ENCODE data around the gene SCMH1.

The SCMH1 gene

GRCh38 chr1:41226815-41227434 is 15.2 kb downstream of the SCMH1 start:
- TF ChIP-seq CTCF (IDR thresholded peaks at IDR 0.05; ENCODE audit: low read depth, low read length): no peak
- DNase-seq (ENCODE audit: extremely low read depth, low read depth): no peak

- TF ChIP-seq CTCF (IDR thresholded peaks at IDR 0.05; ENCODE audit: low read depth, low read length): no peak
- DNase-seq (ENCODE audit: extremely low read depth, low read depth): no peak
These were observed 16.6 kb downstream of the SCMH1 start for GRCh38 chr1:41225495-41225894.

- no peak for TF ChIP-seq CTCF (IDR thresholded peaks at IDR 0.05; ENCODE audit: low read depth, low read length)
- no peak for DNase-seq (ENCODE audit: extremely low read depth, low read depth)
These were observed 19.6 kb downstream of the SCMH1 start for GRCh38 chr1:41222496-41222895.

GRCh38 chr1:41221995-41222394 is 20.1 kb downstream of the SCMH1 start:
- no peak for TF ChIP-seq CTCF (IDR thresholded peaks at IDR 0.05; ENCODE audit: low read depth, low read length)
- no peak for DNase-seq (ENCODE audit: extremely low read depth, low read depth)

- DNase-seq (ENCODE audit: extremely low read depth, low read depth): no peak
- TF ChIP-seq CTCF (IDR thresholded peaks at IDR 0.05; ENCODE audit: low read depth, low read length): no peak
These were observed 24.0 kb downstream of the SCMH1 start for GRCh38 chr1:41218152-41218551.

- TF ChIP-seq CTCF (IDR thresholded peaks at IDR 0.05; ENCODE audit: low read depth, low read length): no peak
- no peak for DNase-seq (ENCODE audit: extremely low read depth, low read depth)
These were observed 24.7 kb downstream of the SCMH1 start for GRCh38 chr1:41217441-41217840.

GRCh38 chr1:41215623-41216022 is 26.5 kb downstream of the SCMH1 start:
- no peak for DNase-seq (ENCODE audit: extremely low read depth, low read depth)
- no peak for TF ChIP-seq CTCF (IDR thresholded peaks at IDR 0.05; ENCODE audit: low read depth, low read length)

Measured in AG09319 (cell line).